HEK293 (cell line): ENCODE data around the gene LGALS4.

Source experiments
- CTCF ChIA-PET: fragments of 350-600 bp; formaldehyde crosslinking; extraction: SDS; loops from one replicate; lab custom pipeline; 2021; ENCODE audit warnings: antibody characterized with exemption; lab: Yijun Ruan, JAX
- POLR2A ChIA-PET: fragments of 300-600 bp; formaldehyde crosslinking; extraction: SDS; loops from one replicate; lab custom pipeline; 2020; ENCODE audit warnings: antibody characterized with exemption, inconsistent platforms; lab: Yijun Ruan, JAX
- H3K27ac ChIP-seq: fragments of 200-500 bp; sonication (Bioruptor generic); 2 replicates; pipeline ENCODE4 v1.5.1; 2014; ENCODE audit warnings: low read depth, low read length, control low read depth, inconsistent platforms; ENCODE audit errors: extremely low read depth
- H3K36me3 ChIP-seq, 2 experiments: fragments of 200-500 bp in 1 of 2; sonication (Bioruptor generic) in 1 of 2; 1 replicate in 1 of 2; 2 replicates in 1 of 2; pipeline ENCODE4 v1.5.1; 2014 to 2017; ENCODE audit warnings: inconsistent platforms in 2 of 2, low read length in 2 of 2; ENCODE audit not compliant: control insufficient read depth in 2 of 2, insufficient read depth in 1 of 2
- H3K4me1 ChIP-seq: fragments of 200-500 bp; sonication (Bioruptor generic); 2 replicates; pipeline ENCODE4 v1.5.1; 2014; ENCODE audit warnings: mild to moderate bottlenecking, low read length, inconsistent platforms; ENCODE audit not compliant: control insufficient read depth, insufficient read depth
- H3K4me3 ChIP-seq: 2 replicates; pipeline ENCODE4 v1.5.1; 2011; ENCODE audit warnings: low read depth, mild to moderate bottlenecking, control low read depth, low read length, moderate library complexity
- H3K9me3 ChIP-seq: fragments of 200-500 bp; sonication (Bioruptor generic); 2 replicates; pipeline ENCODE4 v1.5.1; 2014; ENCODE audit warnings: low read depth, low read length, inconsistent platforms; ENCODE audit not compliant: control insufficient read depth, insufficient read depth
- GLIS1 ChIP-seq: fragments of 450-650 bp; formaldehyde crosslinking; IDR thresholded peaks from 2 replicates; pipeline ENCODE4 v1.5.1; 2016; ENCODE audit warnings: missing biosample characterization, missing genetic modification characterization
- IKZF3 ChIP-seq: fragments of 450-650 bp; IDR thresholded peaks from 2 replicates; pipeline ENCODE4 v1.5.0; 2018; ENCODE audit warnings: missing biosample characterization, mild to moderate bottlenecking, missing genetic modification characterization, moderate library complexity
- INSM2 ChIP-seq: fragments of 450-650 bp; formaldehyde crosslinking; IDR thresholded peaks from 2 replicates; pipeline ENCODE4 v1.5.1; 2016; ENCODE audit warnings: missing biosample characterization, missing genetic modification characterization
- KLF17 ChIP-seq: fragments of 450-650 bp; formaldehyde crosslinking; IDR thresholded peaks from 2 replicates; pipeline ENCODE4 v1.5.1; 2016; ENCODE audit warnings: missing biosample characterization, missing genetic modification characterization
- OSR2 ChIP-seq: fragments of 450-650 bp; formaldehyde crosslinking; IDR thresholded peaks from 2 replicates; pipeline ENCODE4 v1.5.1; 2016; ENCODE audit warnings: missing biosample characterization, missing genetic modification characterization
- PATZ1 ChIP-seq: fragments of 450-650 bp; formaldehyde crosslinking; IDR thresholded peaks from 2 replicates; pipeline ENCODE4 v1.5.1; 2016; ENCODE audit warnings: missing biosample characterization, missing genetic modification characterization
- SALL2 ChIP-seq: fragments of 450-650 bp; formaldehyde crosslinking; IDR thresholded peaks from 2 replicates; pipeline ENCODE4 v1.5.0; 2017; ENCODE audit warnings: missing biosample characterization, mild to moderate bottlenecking, missing genetic modification characterization, borderline replicate concordance
- TRIM28 ChIP-seq: IDR thresholded peaks from 2 replicates; pipeline ENCODE4 v1.6.1; 2011; ENCODE audit warnings: low read length, control low read depth, borderline replicate concordance
- WT1 ChIP-seq: fragments of 450-650 bp; formaldehyde crosslinking; IDR thresholded peaks from 2 replicates; pipeline ENCODE4 v1.5.1; 2016; ENCODE audit warnings: missing biosample characterization, missing genetic modification characterization
- ZBTB10 ChIP-seq: fragments of 450-650 bp; formaldehyde crosslinking; IDR thresholded peaks from 2 replicates; pipeline ENCODE4 v1.5.1; 2016; ENCODE audit warnings: missing biosample characterization, missing genetic modification characterization
- ZBTB48 ChIP-seq: fragments of 450-650 bp; formaldehyde crosslinking; IDR thresholded peaks from 2 replicates; pipeline ENCODE4 v1.5.1; 2016; ENCODE audit warnings: missing biosample characterization, missing genetic modification characterization
- ZFP37 ChIP-seq: fragments of 450-650 bp; formaldehyde crosslinking; IDR thresholded peaks from 2 replicates; pipeline ENCODE4 v1.5.1; 2016; ENCODE audit warnings: missing biosample characterization, missing genetic modification characterization
- ZFP41 ChIP-seq: fragments of 450-650 bp; formaldehyde crosslinking; IDR thresholded peaks from 2 replicates; pipeline ENCODE4 v1.5.1; 2016; ENCODE audit warnings: missing biosample characterization, missing genetic modification characterization, borderline replicate concordance
- ZNF169 ChIP-seq: fragments of 450-650 bp; formaldehyde crosslinking; IDR thresholded peaks from 2 replicates; pipeline ENCODE4 v1.5.1; 2016; ENCODE audit warnings: missing biosample characterization, missing genetic modification characterization
- ZNF184 ChIP-seq: fragments of 450-650 bp; IDR thresholded peaks from 2 replicates; pipeline ENCODE4 v1.5.1; 2018; ENCODE audit warnings: missing biosample characterization, mild to moderate bottlenecking, missing genetic modification characterization
- ZNF26 ChIP-seq: fragments of 450-650 bp; formaldehyde crosslinking; IDR thresholded peaks from 2 replicates; pipeline ENCODE4 v1.5.1; 2016; ENCODE audit warnings: missing biosample characterization, missing genetic modification characterization
- ZNF398 ChIP-seq: fragments of 450-650 bp; formaldehyde crosslinking; IDR thresholded peaks from 2 replicates; pipeline ENCODE4 v1.5.1; 2017; ENCODE audit warnings: missing biosample characterization, missing genetic modification characterization
- ZNF488 ChIP-seq: fragments of 450-650 bp; formaldehyde crosslinking; IDR thresholded peaks from 2 replicates; pipeline ENCODE4 v1.5.1; 2016; ENCODE audit warnings: missing biosample characterization, missing genetic modification characterization
- ZNF501 ChIP-seq: fragments of 450-650 bp; formaldehyde crosslinking; IDR thresholded peaks from 2 replicates; pipeline ENCODE4 v1.5.1; 2016; ENCODE audit warnings: missing biosample characterization, missing genetic modification characterization
- ZNF529 ChIP-seq: fragments of 450-650 bp; formaldehyde crosslinking; IDR thresholded peaks from 2 replicates; pipeline ENCODE4 v1.5.1; 2017; ENCODE audit warnings: missing genetic modification characterization, missing biosample characterization; ENCODE audit not compliant: insufficient replicate concordance
- ZNF558 ChIP-seq: fragments of 450-650 bp; formaldehyde crosslinking; IDR thresholded peaks from 2 replicates; pipeline ENCODE4 v1.5.1; 2016; ENCODE audit warnings: missing biosample characterization, missing genetic modification characterization
- ZNF585B ChIP-seq: fragments of 450-650 bp; formaldehyde crosslinking; IDR thresholded peaks from 2 replicates; pipeline ENCODE4 v1.5.1; 2016; ENCODE audit warnings: missing biosample characterization, missing genetic modification characterization
- ZNF629 ChIP-seq: fragments of 450-650 bp; formaldehyde crosslinking; IDR thresholded peaks from 2 replicates; pipeline ENCODE4 v1.5.1; 2017; ENCODE audit warnings: missing biosample characterization, missing genetic modification characterization
- ZNF785 ChIP-seq: fragments of 450-650 bp; formaldehyde crosslinking; IDR thresholded peaks from 2 replicates; pipeline ENCODE4 v1.5.1; 2016; ENCODE audit warnings: missing biosample characterization, missing genetic modification characterization

LGALS4 gene

GRCh38 chr19:38838208-38838985 lies 25.7 kb upstream of the LGALS4 start (continued):
- TF ChIP-seq ZNF488 (tag by site-specific recombination) (no peak), ZFP37 (peak; percentile 73), PATZ1 (0 out of 2 replicates have a peak, but pooled peaks have one; percentile 39), ZFP41 (tag by site-specific recombination) (no peak), WT1 (peak; percentile 22), KLF17 (tag by site-specific recombination) (peak; percentile 77), INSM2 (tag by site-specific recombination) (no peak), ZNF529 (tag by site-specific recombination) (no peak), ZNF558 (tag by site-specific recombination) (no peak), ZNF169 (tag by site-specific recombination) (no peak), SALL2 (tag by site-specific recombination) (no peak), IKZF3 (tag by site-specific recombination) (no peak), ZNF398 (0 out of 2 replicates have a peak, but pooled peaks have one; percentile 12), ZNF501 (tag by site-specific recombination) (no peak)

GRCh38 chr19:38837656-38838121 lies 24.9 kb upstream of the LGALS4 start:
- CTCF ChIA-PET: interaction anchor here (0.6 to 1.2 kb wide), 7 partner anchors 22 to 432 kb away, joined by 3 to 6 read pairs (median 3); no protein-coding TSS in a partner anchor
- POLR2A ChIA-PET: interaction anchor here (0.6 to 4.6 kb wide), 6 partner anchors 10 to 134 kb away, joined by 3 to 67 read pairs (median 6); partner anchors contain the start of genes HNRNPL, MRPS12 and SARS2
- peaks cover 7% of the 10 kb centered on the region for H3K4me1 ChIP-seq
- TF ChIP-seq ZBTB10 (tag by site-specific recombination): no peak
- TF ChIP-seq ZNF785: no peak
- no peak for TF ChIP-seq ZBTB48
- TF ChIP-seq GLIS1 (tag by site-specific recombination): no peak
- TF ChIP-seq ZNF585B (tag by site-specific recombination): no peak
- no peak for TF ChIP-seq ZNF26 (tag by site-specific recombination)
- no peak; the same call in 1 of the 2 replicates for TF ChIP-seq ZNF184 (tag by site-specific recombination)
- TF ChIP-seq ZNF629 (tag by site-specific recombination): peak; percentile 51; the same call in 1 of the 2 replicates
- TF ChIP-seq TRIM28: no peak
- peak; percentile 57 for TF ChIP-seq OSR2

More at GRCh38 chr19:38837656-38838121, 24.9 kb upstream of the LGALS4 start:
- no peaks in the 10 kb centered on the region for H3K9me3 ChIP-seq
- peaks cover 74 to 79% of the 10 kb centered on the region in 2 experiments for H3K36me3 ChIP-seq
- peak overlapping the region; percentile 63; the same call in 1 of the 2 replicates for H3K27ac ChIP-seq
- H3K4me3 ChIP-seq: no peak overlapping the region
